K562 (cell line): ENCODE data around the gene ELMO1. TPM values are rescaled to one million over a fixed set of nuclear protein-coding genes. Genes with fewer than 3 reads are reported as not detected.

Experiments
- ATAC-seq: fragments of 200-7000 bp; cut with Tn5 transposase; 3 replicates; pipeline ENCODE4 v1.9.1; 2020; ENCODE audit warnings: moderate library complexity
- BruUV-seq: library from RNA; stranded (reverse); fragments of 400-500 nt; replicated peaks from 2 replicates; lab custom pipeline; 2021; lab: Mats Ljungman, UMichigan
- CTCF ChIA-PET: fragments of 300-600 bp; formaldehyde crosslinking; extraction: SDS; loops from one replicate; lab custom pipeline; 2021; ENCODE audit warnings: low intra/inter-chr PET ratio; lab: Yijun Ruan, JAX
- POLR2A ChIA-PET: fragments of 300-600, 350-650 bp; sonication (Branson Sonifier 250); formaldehyde crosslinking; extraction: SDS; loops from one replicate; lab custom pipeline; 2021; ENCODE audit warnings: antibody characterized with exemption, inconsistent platforms; lab: Yijun Ruan, JAX
- DNase-seq, 4 experiments: peaks; one replicate each; pipeline versions ENCODE4 v3.0.0 to v3.0.0-alpha.2; 2011 to 2018; ENCODE audit warnings: low spot score in 3 of 4, mixed read lengths in 3 of 4; ENCODE audit errors: extremely low read depth in 1 of 4
- FAIRE-seq: peaks from 2 replicates; lab custom pipeline; 2011; peaks lifted over from hg19 to GRCh38; lab: Jason Lieb, UNC
- H2AFZ ChIP-seq: 2 replicates; pipeline ENCODE4 v1.6.0; 2011; ENCODE audit warnings: low read depth, low read length, control low read depth, inconsistent platforms
- H3K27ac ChIP-seq: fragments of 200-600 bp; 3 replicates; pipeline ENCODE4 v1.8.0; 2011; ENCODE audit warnings: low read depth, mild to moderate bottlenecking, control low read depth, inconsistent platforms, low read length, moderate library complexity, mixed read lengths; ENCODE audit errors: extremely low read depth
- H3K27me3 ChIP-seq, 2 experiments: fragments of 300-600 bp in 1 of 2; 2 replicates in 1 of 2; 3 replicates in 1 of 2; pipeline versions ENCODE4 v1.6.0 to v1.8.0; 2011; ENCODE audit warnings: inconsistent platforms in 2 of 2, low read length in 2 of 2, mild to moderate bottlenecking in 1 of 2, mixed read lengths in 1 of 2, moderate library complexity in 1 of 2; ENCODE audit not compliant: control insufficient read depth in 2 of 2, insufficient read depth in 2 of 2
- H3K36me3 ChIP-seq: fragments of 300-600 bp; 3 replicates; pipeline ENCODE4 v1.8.0; 2011; ENCODE audit warnings: mild to moderate bottlenecking, low read length, inconsistent platforms; ENCODE audit not compliant: control insufficient read depth, insufficient read depth
- H3K4me1 ChIP-seq, 2 experiments: fragments of 200-600 bp in 1 of 2; replicated peaks in 1 of 2; 2 replicates in 1 of 2; 3 replicates in 1 of 2; pipeline versions ENCODE4 v1.5.1 to v1.8.0; 2011; ENCODE audit warnings: inconsistent platforms in 2 of 2, low read length in 2 of 2, mild to moderate bottlenecking in 1 of 2, mixed read lengths in 1 of 2, moderate library complexity in 1 of 2; ENCODE audit not compliant: control insufficient read depth in 2 of 2, insufficient read depth in 2 of 2
- H3K4me2 ChIP-seq: 2 replicates; pipeline ENCODE4 v1.6.1; 2011; ENCODE audit warnings: low read length, control low read depth, inconsistent platforms, mixed read lengths; ENCODE audit not compliant: insufficient read depth
- H3K4me3 ChIP-seq: fragments of 200-600 bp; sonication (generic), shearing (Covaris generic); 2 replicates; pipeline ENCODE4 v1.5.1; 2016; ENCODE audit warnings: control low read depth, inconsistent platforms
- H3K79me2 ChIP-seq: fragments of 200-600 bp; 3 replicates; pipeline ENCODE4 v1.8.0; 2011; ENCODE audit warnings: low read length, inconsistent platforms; ENCODE audit not compliant: control insufficient read depth, insufficient read depth
- H3K9ac ChIP-seq, 2 experiments: 2 replicates each; pipeline versions ENCODE4 v1.6.0 to v1.6.1; 2011; ENCODE audit warnings: low read depth in 2 of 2, low read length in 2 of 2, control low read depth in 1 of 2, inconsistent platforms in 1 of 2, mild to moderate bottlenecking in 1 of 2, mixed read lengths in 1 of 2; ENCODE audit not compliant: insufficient read depth in 1 of 2
- H3K9me1 ChIP-seq: one replicate; pipeline ENCODE4 v1.6.0; 2011; ENCODE audit warnings: inconsistent platforms, mild to moderate bottlenecking, low read length, moderate library complexity; ENCODE audit not compliant: control insufficient read depth, insufficient read depth
- H3K9me3 ChIP-seq: replicated peaks from 2 replicates; pipeline ENCODE4 v1.5.1; 2011; ENCODE audit warnings: low read depth, low read length, inconsistent platforms; ENCODE audit not compliant: control insufficient read depth, insufficient read depth
- H4K20me1 ChIP-seq: replicated peaks from 2 replicates; pipeline ENCODE4 v1.6.1; 2011; ENCODE audit warnings: low read length, inconsistent platforms, mixed read lengths; ENCODE audit not compliant: control insufficient read depth, insufficient read depth
- CSDE1 ChIP-seq, 2 experiments: fragments of 450-650 bp; IDR thresholded peaks; 2 replicates each; pipeline ENCODE4 v1.6.1; 2016; ENCODE audit warnings: mild to moderate bottlenecking in 1 of 2
- CTCF ChIP-seq, 3 experiments: IDR thresholded peaks in 2 of 3; conservative IDR thresholded peaks in 1 of 3; 2 replicates each; pipeline ENCODE4 v1.5.1; 2011 to 2012; ENCODE audit warnings: low read length in 3 of 3, mild to moderate bottlenecking in 3 of 3, control low read depth in 2 of 3, improper control_type of control experiment in 1 of 3, inconsistent platforms in 1 of 3, low read depth in 1 of 3, mixed read lengths in 1 of 3, moderate library complexity in 1 of 3; ENCODE audit not compliant: insufficient read depth in 2 of 3
- MTF1 ChIP-seq: fragments of 250-450 bp; sonication (Bioruptor Pico); IDR thresholded peaks from 2 replicates; pipeline ENCODE4 v1.9.0; 2021; ENCODE audit warnings: moderate library complexity, mild to moderate bottlenecking, inconsistent platforms, borderline replicate concordance
- PCBP1 ChIP-seq: fragments of 200-400 bp; formaldehyde crosslinking; IDR thresholded peaks from 2 replicates; pipeline ENCODE4 v1.6.1; 2018; ENCODE audit warnings: mild to moderate bottlenecking, low read depth, low read length; ENCODE audit not compliant: poor library complexity, severe bottlenecking
- RBM39 ChIP-seq: fragments of 200-400 bp; formaldehyde crosslinking; optimal IDR thresholded peaks from 2 replicates; pipeline ENCODE3; 2018; ENCODE audit warnings: low read depth, low read length
- SMARCB1 ChIP-seq: IDR thresholded peaks from 2 replicates; pipeline ENCODE4 v1.6.1; 2011; ENCODE audit warnings: improper control_type of control experiment, low read depth; ENCODE audit not compliant: insufficient read length
- ZBTB1 ChIP-seq: sonication (generic); formaldehyde crosslinking; IDR thresholded peaks from 2 replicates; pipeline ENCODE4 v1.8.1; 2023; ENCODE audit warnings: missing genetic modification reagents, low read depth, mild to moderate bottlenecking, borderline replicate concordance
- ZNF124 ChIP-seq: sonication (generic); formaldehyde crosslinking; IDR thresholded peaks from 2 replicates; pipeline ENCODE4 v1.8.1; 2022; ENCODE audit warnings: missing genetic modification reagents
- ZZZ3 ChIP-seq: fragments of 450-650 bp; IDR thresholded peaks from 2 replicates; pipeline ENCODE4 v1.6.1; 2016; ENCODE audit warnings: antibody characterized with exemption, mild to moderate bottlenecking, moderate library complexity
- WGBS: fragments of 100-300 bp; shearing (Covaris generic); methylation state at CpG from one replicate; pipeline ENCODE4 v1.1.6; 2016; ENCODE audit warnings: low coverage, mixed read lengths; ENCODE audit not compliant: insufficient coverage; ENCODE audit errors: missing lambda C conversion rate; 5-methylcytosine and 5-hydroxymethylcytosine counted together
- in situ Hi-C: fragments of 300-500 bp; cut with MboI; formaldehyde crosslinking; loops from 4 replicates; pipeline ENCODE4 v1.15.0; 2018; ENCODE audit warnings: inconsistent platforms, mixed read lengths
- intact Hi-C: fragments of 100-400 bp; cut with micrococcal nuclease; formaldehyde crosslinking; loops from 2 replicates; pipeline ENCODE4 v1.14.2; 2022
- polyA plus RNA-seq, 8 experiments: library from polyadenylated mRNA; depleted of rRNA in 4 of 8; stranded (reverse) in 5 of 8; unstranded in 3 of 8; fragments of >200 nt; fragmentation: Nextera tagmentation in 2 of 8; fragmentation: Illumina TruSeq in 1 of 8; extraction: Ambion mirVana in 2 of 8; extraction: Trizol in 1 of 8; gene quantifications; 2 replicates each; pipeline versions ENCODE4 v1.2.1 to v1.2.3, GENCODE V29; 2011 to 2014; ENCODE audit warnings: inconsistent platforms in 1 of 8, missing spikeins in 1 of 8
- total RNA-seq, 7 experiments: library from RNA; depleted of rRNA in 6 of 7; stranded (reverse); fragments of >200 nt in 6 of 7; fragmentation: Illumina TruSeq in 2 of 7; extraction: Trizol in 2 of 7; gene quantifications; 2 replicates each; pipeline versions ENCODE4 v1.2.1 to v1.2.3, GENCODE V29; 2011 to 2021; ENCODE audit warnings: low replicate concordance in 1 of 7
- TF ChIP-seq, protein P1 (sequence below): fragments of 450-650 bp; IDR thresholded peaks from 2 replicates; pipeline ENCODE4 v1.6.1; 2016; ENCODE audit warnings: antibody characterized with exemption

The ELMO1 gene
- total and polyA plus RNA-seq, 9 of the 15 experiments (the other 6 are each of a cell fraction or from before 2014, with no cell fraction given), result 0.36 to 7.2 (median 3.6) TPM

GRCh38 chr7:37018954-37019353, 429.7 kb downstream of the ELMO1 start:
- H3K4me1 ChIP-seq, result no peaks in the 10 kb centered on the region
- TF ChIP-seq CSDE1 (IDR thresholded peaks at IDR 0.05), result no peak
- TF ChIP-seq ZNF124, result no peak
- no peak for TF ChIP-seq ZZZ3
- TF ChIP-seq RBM39, result no peak
- TF ChIP-seq, protein P1, sequence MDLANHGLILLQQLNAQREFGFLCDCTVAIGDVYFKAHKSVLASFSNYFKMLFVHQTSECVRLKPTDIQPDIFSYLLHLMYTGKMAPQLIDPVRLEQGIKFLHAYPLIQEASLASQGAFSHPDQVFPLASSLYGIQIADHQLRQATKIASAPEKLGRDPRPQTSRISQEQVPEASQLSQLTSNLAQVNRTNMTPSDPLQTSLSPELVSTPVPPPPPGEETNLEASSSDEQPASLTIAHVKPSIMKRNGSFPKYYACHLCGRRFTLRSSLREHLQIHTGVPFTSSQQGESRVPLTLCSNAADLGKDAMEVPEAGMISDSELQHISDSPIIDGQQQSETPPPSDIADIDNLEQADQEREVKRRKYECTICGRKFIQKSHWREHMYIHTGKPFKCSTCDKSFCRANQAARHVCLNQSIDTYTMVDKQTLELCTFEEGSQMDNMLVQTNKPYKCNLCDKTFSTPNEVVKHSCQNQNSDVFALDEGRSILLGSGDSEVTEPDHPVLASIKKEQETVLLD, result no peak
- no peak for TF ChIP-seq SMARCB1
- no peak for TF ChIP-seq MTF1 (CRISPR knock-in tag)
- TF ChIP-seq PCBP1, result no peak
- TF ChIP-seq ZBTB1 (CRISPR knock-in tag), result no peak
- no peak for TF ChIP-seq CTCF (IDR thresholded peaks at IDR 0.05 in 2 of 3, conservative IDR thresholded peaks at IDR 0.05 in 1 of 3; ENCODE audit: insufficient read depth in 2 of 3, low read depth in 1 of 3, low read length in 3 of 3)
- TF ChIP-seq, all 486 proteins: peak for 0
- Histone ChIP-seq H3K27me3 (no peaks in the 10 kb centered on the region), H3K9me3 (no peaks in the 10 kb centered on the region), H4K20me1 (no peaks in the 10 kb centered on the region), H3K9ac (no peak overlapping the region), H3K4me2 (no peak overlapping the region), H3K79me2 (no peaks in the 10 kb centered on the region), H3K4me3 (no peak overlapping the region), H3K27ac (no peak overlapping the region), H3K9me1 (no peaks in the 10 kb centered on the region), H3K36me3 (no peaks in the 10 kb centered on the region), H2AFZ (no peak overlapping the region)
- FAIRE-seq (no peak), ATAC-seq (no peak), DNase-seq (no peak)
- intact Hi-C loops, result no loop called here
- BruUV-seq, result no TSS peak
- WGBS, result 0% methylated on average over 2 of the region's 2 CpGs
- in situ Hi-C loops, result no loop called here
- ChIA-PET CTCF (no interaction called here), POLR2A (interaction anchor here (0.8 kb wide), 1 partner anchor 870 kb away, joined by 3 read pairs; no protein-coding TSS in a partner anchor)
